Measurements from ENCODE around the gene FEM1A. TPM values are rescaled to one million over a fixed set of nuclear protein-coding genes. Genes with fewer than 3 reads are reported as not detected.

Gene FEM1A
- total and polyA plus RNA-seq, 4 donors, result 0.25 to 15.1 (median 7.4) TPM

DNA sequence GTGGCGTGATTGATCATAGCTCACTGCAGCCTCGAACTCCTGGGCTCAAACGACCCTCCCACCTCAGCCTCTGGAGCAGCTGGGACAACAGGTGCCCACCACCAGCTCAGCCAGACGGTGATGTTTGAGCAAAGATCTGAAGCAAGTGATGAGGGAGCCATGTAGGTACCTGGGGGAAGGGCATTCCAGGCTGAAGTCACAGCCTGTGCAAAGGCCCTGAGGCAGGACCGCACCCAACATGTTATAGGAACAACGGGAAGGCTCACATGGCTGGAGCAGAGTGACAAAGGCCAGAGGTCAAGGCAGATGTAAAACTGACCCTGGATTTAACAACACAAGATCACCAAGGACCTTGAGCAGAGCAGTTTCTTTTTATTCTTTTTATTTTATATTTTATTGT is 14.8 kb downstream of the FEM1A start:
- TF ChIP-seq EGR1 (IDR thresholded peaks at IDR 0.05; ENCODE audit: low read depth in 2 of 2) (no peak), SP1 (IDR thresholded peaks at IDR 0.05) (no peak), RXRA (IDR thresholded peaks at IDR 0.05) (no peak), TAF1 (conservative IDR thresholded peaks at IDR 0.05) (no peak), HNF4G (IDR thresholded peaks at IDR 0.05) (no peak), YY1 (IDR thresholded peaks at IDR 0.05) (no peak), JUND (IDR thresholded peaks at IDR 0.05) (no peak), FOXA2 (IDR thresholded peaks at IDR 0.05) (no peak), HNF4A (conservative IDR thresholded peaks at IDR 0.05) (no peak), RAD21 (IDR thresholded peaks at IDR 0.05) (no peak)
- TF ChIP-seq, protein P1, sequence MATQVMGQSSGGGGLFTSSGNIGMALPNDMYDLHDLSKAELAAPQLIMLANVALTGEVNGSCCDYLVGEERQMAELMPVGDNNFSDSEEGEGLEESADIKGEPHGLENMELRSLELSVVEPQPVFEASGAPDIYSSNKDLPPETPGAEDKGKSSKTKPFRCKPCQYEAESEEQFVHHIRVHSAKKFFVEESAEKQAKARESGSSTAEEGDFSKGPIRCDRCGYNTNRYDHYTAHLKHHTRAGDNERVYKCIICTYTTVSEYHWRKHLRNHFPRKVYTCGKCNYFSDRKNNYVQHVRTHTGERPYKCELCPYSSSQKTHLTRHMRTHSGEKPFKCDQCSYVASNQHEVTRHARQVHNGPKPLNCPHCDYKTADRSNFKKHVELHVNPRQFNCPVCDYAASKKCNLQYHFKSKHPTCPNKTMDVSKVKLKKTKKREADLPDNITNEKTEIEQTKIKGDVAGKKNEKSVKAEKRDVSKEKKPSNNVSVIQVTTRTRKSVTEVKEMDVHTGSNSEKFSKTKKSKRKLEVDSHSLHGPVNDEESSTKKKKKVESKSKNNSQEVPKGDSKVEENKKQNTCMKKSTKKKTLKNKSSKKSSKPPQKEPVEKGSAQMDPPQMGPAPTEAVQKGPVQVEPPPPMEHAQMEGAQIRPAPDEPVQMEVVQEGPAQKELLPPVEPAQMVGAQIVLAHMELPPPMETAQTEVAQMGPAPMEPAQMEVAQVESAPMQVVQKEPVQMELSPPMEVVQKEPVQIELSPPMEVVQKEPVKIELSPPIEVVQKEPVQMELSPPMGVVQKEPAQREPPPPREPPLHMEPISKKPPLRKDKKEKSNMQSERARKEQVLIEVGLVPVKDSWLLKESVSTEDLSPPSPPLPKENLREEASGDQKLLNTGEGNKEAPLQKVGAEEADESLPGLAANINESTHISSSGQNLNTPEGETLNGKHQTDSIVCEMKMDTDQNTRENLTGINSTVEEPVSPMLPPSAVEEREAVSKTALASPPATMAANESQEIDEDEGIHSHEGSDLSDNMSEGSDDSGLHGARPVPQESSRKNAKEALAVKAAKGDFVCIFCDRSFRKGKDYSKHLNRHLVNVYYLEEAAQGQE (IDR thresholded peaks at IDR 0.05), result no peak
- TF ChIP-seq, protein P2, sequence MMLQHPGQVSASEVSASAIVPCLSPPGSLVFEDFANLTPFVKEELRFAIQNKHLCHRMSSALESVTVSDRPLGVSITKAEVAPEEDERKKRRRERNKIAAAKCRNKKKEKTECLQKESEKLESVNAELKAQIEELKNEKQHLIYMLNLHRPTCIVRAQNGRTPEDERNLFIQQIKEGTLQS (IDR thresholded peaks at IDR 0.05), result no peak
- Histone ChIP-seq H3K4me1 (ENCODE audit: control insufficient read depth in 4 of 4, insufficient read depth in 4 of 4, low read length in 3 of 4) (peaks cover 0 to 4% (median 1%) of the 10 kb centered on the region in 4 donors), H3K9me3 (ENCODE audit: control insufficient read depth in 4 of 4, low read length in 3 of 4) (no peaks in the 10 kb centered on the region), H3K27me3 (ENCODE audit: control insufficient read depth in 4 of 4, insufficient read depth in 4 of 4, low read length in 3 of 4) (no peaks in the 10 kb centered on the region), H3K9ac (ENCODE audit: low read depth in 1 of 2, low read length in 2 of 2) (no peak overlapping the region), H3K27ac (ENCODE audit: low read depth in 1 of 2, low read length in 2 of 2) (no peak overlapping the region), H3K4me3 (ENCODE audit: low read depth in 1 of 3, low read length in 3 of 3) (no peak overlapping the region), H3K36me3 (ENCODE audit: control insufficient read depth in 4 of 4, insufficient read depth in 3 of 4, low read depth in 1 of 4, low read length in 3 of 4) (no peaks in the 10 kb centered on the region)
- no peak for DNase-seq (ENCODE audit: low spot score)
- 87% methylated on average over 6 of the region's 6 CpGs for WGBS

DNA sequence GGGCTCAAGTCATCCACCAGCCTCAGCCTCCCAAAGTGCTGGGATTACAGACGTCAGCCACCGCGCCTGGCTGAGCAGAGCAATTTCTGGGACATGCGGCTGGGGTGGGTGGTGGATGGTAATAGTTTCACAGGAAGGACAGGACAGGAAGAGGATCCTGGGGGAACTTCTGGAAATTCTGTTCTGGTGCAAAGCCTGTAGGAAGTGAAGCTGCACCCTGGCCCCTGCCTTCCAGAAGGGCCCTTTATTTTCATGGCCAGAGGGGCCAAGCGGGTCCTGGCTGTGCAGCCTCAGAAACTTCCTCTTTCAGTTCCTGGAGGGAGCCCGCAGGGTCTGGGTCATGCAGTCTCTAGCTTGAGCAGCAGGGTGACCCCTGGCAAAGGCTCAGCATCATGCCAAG is 15.7 kb downstream of the FEM1A start:
- WGBS, result 75% methylated on average over 6 of the region's 6 CpGs
- no peak for DNase-seq (ENCODE audit: low spot score)
- H3K27me3 ChIP-seq (ENCODE audit: control insufficient read depth in 4 of 4, insufficient read depth in 4 of 4, low read length in 3 of 4), result no peaks in the 10 kb centered on the region

More for the DNA sequence above, 15.7 kb downstream of the FEM1A start:
- H3K4me1 ChIP-seq (ENCODE audit: control insufficient read depth in 4 of 4, insufficient read depth in 4 of 4, low read length in 3 of 4), result peaks cover 0 to 8% (median 2%) of the 10 kb centered on the region in 4 donors
- H3K27ac ChIP-seq (ENCODE audit: low read depth in 1 of 2, low read length in 2 of 2), result no peak overlapping the region
- no peak overlapping the region for H3K4me3 ChIP-seq (ENCODE audit: low read depth in 1 of 3, low read length in 3 of 3)
- H3K36me3 ChIP-seq (ENCODE audit: control insufficient read depth in 4 of 4, insufficient read depth in 3 of 4, low read depth in 1 of 4, low read length in 3 of 4), result no peaks in the 10 kb centered on the region
- no peak overlapping the region for H3K9ac ChIP-seq (ENCODE audit: low read depth in 1 of 2, low read length in 2 of 2)
- TF ChIP-seq, protein P2 (IDR thresholded peaks at IDR 0.05), result no peak
- TF ChIP-seq, protein P3, sequence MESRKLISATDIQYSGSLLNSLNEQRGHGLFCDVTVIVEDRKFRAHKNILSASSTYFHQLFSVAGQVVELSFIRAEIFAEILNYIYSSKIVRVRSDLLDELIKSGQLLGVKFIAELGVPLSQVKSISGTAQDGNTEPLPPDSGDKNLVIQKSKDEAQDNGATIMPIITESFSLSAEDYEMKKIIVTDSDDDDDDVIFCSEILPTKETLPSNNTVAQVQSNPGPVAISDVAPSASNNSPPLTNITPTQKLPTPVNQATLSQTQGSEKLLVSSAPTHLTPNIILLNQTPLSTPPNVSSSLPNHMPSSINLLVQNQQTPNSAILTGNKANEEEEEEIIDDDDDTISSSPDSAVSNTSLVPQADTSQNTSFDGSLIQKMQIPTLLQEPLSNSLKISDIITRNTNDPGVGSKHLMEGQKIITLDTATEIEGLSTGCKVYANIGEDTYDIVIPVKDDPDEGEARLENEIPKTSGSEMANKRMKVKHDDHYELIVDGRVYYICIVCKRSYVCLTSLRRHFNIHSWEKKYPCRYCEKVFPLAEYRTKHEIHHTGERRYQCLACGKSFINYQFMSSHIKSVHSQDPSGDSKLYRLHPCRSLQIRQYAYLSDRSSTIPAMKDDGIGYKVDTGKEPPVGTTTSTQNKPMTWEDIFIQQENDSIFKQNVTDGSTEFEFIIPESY (IDR thresholded peaks at IDR 0.05), result no peak
- TF ChIP-seq RAD21 (IDR thresholded peaks at IDR 0.05), result no peak
- no peaks in the 10 kb centered on the region for H3K9me3 ChIP-seq (ENCODE audit: control insufficient read depth in 4 of 4, low read length in 3 of 4)
